IPS DF 6.9 (cell line): ENCODE results near the gene SLIT3.

ENCODE experiments used
- DNase-seq: peaks from one replicate; pipeline ENCODE4 v3.0.0-alpha.2; 2013; ENCODE audit warnings: low read depth, low spot score
- H3K27ac ChIP-seq: one replicate; pipeline ENCODE4 v1.5.1; 2013; ENCODE audit warnings: low read length, control low read depth
- H3K27me3 ChIP-seq: 2 replicates; pipeline ENCODE4 v1.6.1; 2013; ENCODE audit warnings: mild to moderate bottlenecking, low read length; ENCODE audit not compliant: control insufficient read depth, insufficient read depth
- H3K36me3 ChIP-seq: 2 replicates; pipeline ENCODE4 v1.6.1; 2013; ENCODE audit warnings: low read length; ENCODE audit not compliant: control insufficient read depth, insufficient read depth
- H3K4me1 ChIP-seq: 2 replicates; pipeline ENCODE4 v1.6.1; 2013; ENCODE audit warnings: low read length; ENCODE audit not compliant: control insufficient read depth, insufficient read depth
- H3K4me3 ChIP-seq: 2 replicates; pipeline ENCODE4 v1.5.1; 2013; ENCODE audit warnings: mild to moderate bottlenecking, low read length
- H3K9me3 ChIP-seq: 2 replicates; pipeline ENCODE4 v1.6.1; 2013; ENCODE audit warnings: low read length, inconsistent platforms; ENCODE audit not compliant: control insufficient read depth, insufficient read depth
- WGBS: extraction: QIAGEN DNeasy Blood & Tissue Kit; methylation state at CpG from one replicate; pipeline ENCODE4 v1.1.7; 2013; ENCODE audit warnings: mixed read lengths, missing lambda C conversion rate; ENCODE audit not compliant: insufficient read length, insufficient coverage; 5-methylcytosine and 5-hydroxymethylcytosine counted together

SLIT3 gene

GRCh38 chr5:169331292-169331852 is 30.4 kb upstream of the SLIT3 start:
- H3K4me3 ChIP-seq, result no peak overlapping the region
- DNase-seq, result no peak
- H3K27ac ChIP-seq, result no peak overlapping the region
- H3K27me3 ChIP-seq, result no peaks in the 10 kb centered on the region
- no peaks in the 10 kb centered on the region; the same call in 1 of the 2 replicates for H3K4me1 ChIP-seq
- no peaks in the 10 kb centered on the region for H3K9me3 ChIP-seq
- no peaks in the 10 kb centered on the region for H3K36me3 ChIP-seq
- no CpG with 5 or more reads among the region's 4 CpGs for WGBS

GRCh38 chr5:169328401-169328800 is 27.5 kb upstream of the SLIT3 start:
- H3K9me3 ChIP-seq, result no peaks in the 10 kb centered on the region
- no peak overlapping the region for H3K27ac ChIP-seq
- H3K36me3 ChIP-seq, result no peaks in the 10 kb centered on the region
- no peaks in the 10 kb centered on the region for H3K27me3 ChIP-seq
- WGBS, result no CpG with 5 or more reads among the region's 5 CpGs
- no peak overlapping the region for H3K4me3 ChIP-seq
- DNase-seq, result no peak
- no peaks in the 10 kb centered on the region; the same call in 1 of the 2 replicates for H3K4me1 ChIP-seq

- H3K36me3 ChIP-seq, result no peaks in the 10 kb centered on the region
- H3K9me3 ChIP-seq, result no peaks in the 10 kb centered on the region
- no CpG with 5 or more reads among the region's 2 CpGs for WGBS
- H3K27me3 ChIP-seq, result peaks cover 1% of the 10 kb centered on the region; the same call in 1 of the 2 replicates
- H3K27ac ChIP-seq, result no peak overlapping the region
- DNase-seq, result no peak
- no peaks in the 10 kb centered on the region for H3K4me1 ChIP-seq
- no peak overlapping the region for H3K4me3 ChIP-seq
Measured at GRCh38 chr5:169325273-169325672, 24.3 kb upstream of the SLIT3 start.

DNA sequence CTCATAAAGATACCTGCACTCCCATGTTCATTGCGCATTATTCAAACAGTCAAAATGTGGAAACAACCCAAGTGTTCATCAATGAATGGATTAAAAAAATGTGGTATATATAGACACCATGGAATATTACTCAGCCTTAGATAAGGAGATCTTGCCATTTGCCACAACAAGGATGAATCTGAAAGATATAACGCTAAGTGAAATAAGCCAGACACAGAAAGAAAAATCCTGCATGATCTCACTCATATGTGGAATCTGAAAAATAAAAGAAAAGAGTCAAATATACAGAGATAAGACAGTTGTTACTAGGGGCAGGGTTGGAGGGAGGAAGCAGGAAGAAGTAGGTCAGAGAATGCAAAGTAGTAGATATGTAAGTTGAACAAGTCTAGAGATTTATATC is 17.6 kb upstream of the SLIT3 start:
- no peak overlapping the region for H3K27ac ChIP-seq
- H3K9me3 ChIP-seq, result no peaks in the 10 kb centered on the region
- no CpG with 5 or more reads among the region's 2 CpGs for WGBS
- no peak for DNase-seq
- no peaks in the 10 kb centered on the region for H3K4me1 ChIP-seq
- no peaks in the 10 kb centered on the region for H3K36me3 ChIP-seq
- peaks cover 1% of the 10 kb centered on the region; the same call in 1 of the 2 replicates for H3K27me3 ChIP-seq
- no peak overlapping the region for H3K4me3 ChIP-seq

DNA sequence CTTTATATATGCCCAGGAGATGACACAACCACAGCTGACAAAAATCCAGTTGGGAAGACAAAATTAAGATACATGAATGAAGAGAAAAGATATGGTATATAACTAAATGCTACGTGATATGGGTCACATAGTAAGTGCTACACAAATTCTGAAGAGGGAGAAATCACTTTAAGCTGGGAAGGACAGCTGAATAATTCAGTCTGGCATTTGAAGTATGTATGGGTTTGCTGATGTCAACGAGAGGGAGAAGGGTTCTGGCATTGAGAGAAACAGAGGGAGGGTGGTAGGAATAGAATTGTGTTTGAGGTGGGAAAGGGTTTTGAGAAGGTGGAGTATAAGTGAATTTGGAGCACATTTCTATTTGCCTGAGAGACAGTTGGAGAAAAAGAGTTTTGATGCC is 6.7 kb upstream of the SLIT3 start:
- no peak overlapping the region for H3K4me3 ChIP-seq
- no peak overlapping the region for H3K27ac ChIP-seq
- no peaks in the 10 kb centered on the region for H3K27me3 ChIP-seq
- no peaks in the 10 kb centered on the region for H3K9me3 ChIP-seq
- WGBS, result 100% methylated on average over 1 of the region's 2 CpGs
- DNase-seq, result no peak
- no peaks in the 10 kb centered on the region for H3K4me1 ChIP-seq
- H3K36me3 ChIP-seq, result no peaks in the 10 kb centered on the region

- no peak overlapping the region for H3K4me3 ChIP-seq
- H3K27me3 ChIP-seq, result peaks cover 3% of the 10 kb centered on the region; the same call in 1 of the 2 replicates
- no peak for DNase-seq
- H3K4me1 ChIP-seq, result 0 out of 2 replicates have a peak, but pooled peaks cover 5% of the 10 kb centered on the region
- no peak overlapping the region for H3K27ac ChIP-seq
- no CpG with 5 or more reads among the region's 4 CpGs for WGBS
- no peaks in the 10 kb centered on the region for H3K36me3 ChIP-seq
- H3K9me3 ChIP-seq, result no peaks in the 10 kb centered on the region
Measured at GRCh38 chr5:169305366-169305765, 4.4 kb upstream of the SLIT3 start.

GRCh38 chr5:169304175-169304574 is 3.2 kb upstream of the SLIT3 start:
- Histone ChIP-seq H3K9me3 (no peaks in the 10 kb centered on the region), H3K4me3 (no peak overlapping the region), H3K4me1 (0 out of 2 replicates have a peak, but pooled peaks cover 5% of the 10 kb centered on the region), H3K27me3 (peaks cover 12% of the 10 kb centered on the region; the same call in 1 of the 2 replicates), H3K36me3 (no peaks in the 10 kb centered on the region), H3K27ac (no peak overlapping the region)
- no CpG with 5 or more reads among the region's 1 CpG for WGBS
- no peak for DNase-seq

DNA sequence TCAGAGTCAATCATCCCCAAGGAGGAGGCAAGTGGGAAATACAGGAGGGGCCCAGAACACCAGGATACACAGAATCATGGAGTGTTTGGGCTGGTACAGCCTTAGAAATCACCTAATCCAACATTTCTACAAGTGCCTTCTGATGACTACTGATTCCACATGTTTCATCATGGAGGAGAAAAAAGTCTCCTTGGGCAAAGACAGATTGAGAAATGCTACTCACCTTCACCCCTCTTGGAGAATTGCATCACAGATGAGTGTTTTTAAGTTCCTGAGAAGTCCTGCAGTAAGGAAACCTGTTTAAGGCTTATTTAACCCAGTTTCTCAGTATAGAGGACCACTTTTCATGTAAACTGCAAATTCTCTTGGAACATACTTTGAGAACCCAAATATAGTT is 2.2 kb upstream of the SLIT3 start:
- Histone ChIP-seq H3K4me1 (0 out of 2 replicates have a peak, but pooled peaks cover 5% of the 10 kb centered on the region), H3K27me3 (peaks cover 14% of the 10 kb centered on the region; the same call in 1 of the 2 replicates), H3K4me3 (no peak overlapping the region), H3K9me3 (no peaks in the 10 kb centered on the region), H3K36me3 (no peaks in the 10 kb centered on the region), H3K27ac (no peak overlapping the region)
- DNase-seq, result no peak

- Histone ChIP-seq H3K27ac (no peak overlapping the region), H3K36me3 (no peaks in the 10 kb centered on the region), H3K4me1 (0 out of 2 replicates have a peak, but pooled peaks cover 5% of the 10 kb centered on the region), H3K4me3 (no peak overlapping the region), H3K27me3 (peaks cover 14% of the 10 kb centered on the region; the same call in 1 of the 2 replicates), H3K9me3 (no peaks in the 10 kb centered on the region)
- peak; percentile 47 for DNase-seq
- WGBS, result no CpG with 5 or more reads among the region's 17 CpGs
Measured at GRCh38 chr5:169302491-169303118, 1.7 kb upstream of the SLIT3 start.

GRCh38 chr5:169301986-169302385 is 1.0 kb upstream of the SLIT3 start:
- H3K36me3 ChIP-seq, result no peaks in the 10 kb centered on the region
- WGBS, result no CpG with 5 or more reads among the region's 12 CpGs
- H3K4me1 ChIP-seq, result 0 out of 2 replicates have a peak, but pooled peaks cover 5% of the 10 kb centered on the region
- DNase-seq, result no peak
- H3K9me3 ChIP-seq, result no peaks in the 10 kb centered on the region
- no peak overlapping the region for H3K4me3 ChIP-seq
- H3K27me3 ChIP-seq, result peaks cover 14% of the 10 kb centered on the region; the same call in 1 of the 2 replicates
- no peak overlapping the region for H3K27ac ChIP-seq
